ENCODE measurements around the gene ZNF581.

- TF ChIP-seq POLR2AphosphoS5 (IDR thresholded peaks at IDR 0.05; ENCODE audit: borderline replicate concordance, low read depth, low read length) = no peak
- no peak for TF ChIP-seq EZH2 (IDR thresholded peaks at IDR 0.05)
These were observed 48.4 kb downstream of the ZNF581 start for GRCh38 chr19:55691561-55692481.

Data from SK-N-MC (cell line).